Lung microvascular endothelial cell (primary cell): ENCODE results near the gene ANTXR1. TPM values are rescaled to one million over a fixed set of nuclear protein-coding genes. Genes with fewer than 3 reads are reported as not detected.
A peak's percentile ranks its signal among the peaks of the same experiment; 100 is the strongest.

ENCODE experiments used
- DNase-seq, 2 donors: peaks; one replicate each; pipeline versions ENCODE4 v3.0.0 to v3.0.0-alpha.2; 2010; ENCODE audit warnings: low read depth in 2 of 2
- total RNA-seq: library from RNA; depleted of rRNA; stranded (reverse); fragments of >200 nt; gene quantifications from 2 replicates; pipeline ENCODE4 v1.2.1, GENCODE V29; 2014

Gene ANTXR1
- total RNA-seq, 1 donor from 2014 or later = 0.20 TPM

- DNase-seq = no peak
Measured at GRCh38 chr2:69204654-69205053, 191.7 kb downstream of the ANTXR1 start.

- DNase-seq = no peak
Measured at GRCh38 chr2:69205076-69205475, 192.1 kb downstream of the ANTXR1 start.

GRCh38 chr2:69205491-69205890 is 192.5 kb downstream of the ANTXR1 start:
- peak in 1 of 2 donors; percentile 8 for DNase-seq

- DNase-seq = peak in 1 of 2 donors; percentile 23
Measured at GRCh38 chr2:69208023-69208595, 195.1 kb downstream of the ANTXR1 start.

GRCh38 chr2:69209482-69209881 is 196.5 kb downstream of the ANTXR1 start:
- no peak for DNase-seq

GRCh38 chr2:69210385-69210784 is 197.4 kb downstream of the ANTXR1 start:
- no peak for DNase-seq

GRCh38 chr2:69211048-69211447 is 198.1 kb downstream of the ANTXR1 start:
- DNase-seq = no peak

- DNase-seq = no peak
Measured at GRCh38 chr2:69211686-69212085, 198.7 kb downstream of the ANTXR1 start.

GRCh38 chr2:69212238-69213028 is 199.5 kb downstream of the ANTXR1 start:
- DNase-seq = no peak

- peak; percentile 42 to 54 for DNase-seq
Measured at GRCh38 chr2:69213201-69213600, 200.2 kb downstream of the ANTXR1 start.

- DNase-seq = no peak
Measured at GRCh38 chr2:69213782-69214181, 200.8 kb downstream of the ANTXR1 start.

- peak; percentile 79 to 93 for DNase-seq
Measured at GRCh38 chr2:69214898-69215297, 201.9 kb downstream of the ANTXR1 start.

GRCh38 chr2:69216535-69217332 is 203.8 kb downstream of the ANTXR1 start:
- peak; percentile 9 to 94 for DNase-seq

GRCh38 chr2:69217333-69218080 is 204.5 kb downstream of the ANTXR1 start:
- no peak for DNase-seq

GRCh38 chr2:69221512-69221911 is 208.5 kb downstream of the ANTXR1 start:
- no peak for DNase-seq

- DNase-seq = peak in 1 of 2 donors; percentile 45
Measured at GRCh38 chr2:69221960-69222751, 209.2 kb downstream of the ANTXR1 start.

- peak in 1 of 2 donors; percentile 88 for DNase-seq
Measured at GRCh38 chr2:69222953-69223658, 210.1 kb downstream of the ANTXR1 start.

GRCh38 chr2:69223759-69224511 is 211.0 kb downstream of the ANTXR1 start:
- no peak for DNase-seq

- DNase-seq = no peak
Measured at GRCh38 chr2:69224512-69224837, 211.5 kb downstream of the ANTXR1 start.
